HG03520 (cell line): Measurements from ENCODE around the gene HDGFL2.

Source experiments
- ATAC-seq: cut with Tn5 transposase; IDR thresholded peaks from one replicate; pipeline ENCODE4 v1.9.1; 2021; ENCODE audit warnings: mild to moderate bottlenecking, moderate library complexity; ENCODE audit not compliant: unreplicated experiment

Gene HDGFL2

GRCh38 chr19:4464815-4465581, 7.1 kb upstream of the HDGFL2 start:
- ATAC-seq, result no peak

GRCh38 chr19:4467835-4468234, 4.3 kb upstream of the HDGFL2 start:
- ATAC-seq, result no peak

DNA sequence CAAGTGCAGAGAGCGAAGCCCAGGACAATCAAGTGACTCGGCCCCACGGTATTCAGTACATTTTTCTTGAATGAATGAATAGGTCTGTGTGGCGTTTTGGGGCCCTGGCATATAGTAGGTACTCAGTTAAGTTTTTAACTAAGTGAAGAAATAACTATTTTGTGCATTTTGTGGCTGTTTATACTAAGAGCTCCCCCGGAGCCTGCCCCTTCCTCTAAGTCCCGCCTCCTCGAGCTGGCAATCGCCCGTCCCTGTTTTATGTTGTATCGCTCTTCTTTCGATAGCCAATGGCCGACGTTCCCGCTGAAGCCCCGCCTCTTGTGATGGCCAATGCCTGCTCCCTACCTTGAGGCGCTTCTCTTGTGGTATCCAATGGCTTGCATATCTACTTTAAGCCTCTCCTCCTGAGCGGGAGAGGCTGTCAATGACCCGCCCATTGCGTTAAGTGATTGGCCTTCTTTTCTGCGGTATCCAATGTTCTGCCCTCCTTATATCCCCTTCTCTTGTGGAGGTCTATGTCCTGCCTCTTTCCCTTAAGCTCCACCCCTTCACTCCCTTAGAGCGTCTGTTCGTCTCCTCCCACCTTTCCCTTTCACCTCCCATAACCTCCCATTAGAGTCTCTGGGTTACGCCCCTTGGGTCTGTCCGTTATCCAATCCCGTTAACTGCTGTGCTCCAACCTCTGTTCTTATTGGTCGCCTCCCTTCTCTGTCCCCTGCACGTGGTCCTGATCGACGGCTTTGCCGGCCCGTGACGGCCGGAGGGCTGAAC, 509 bp upstream of the HDGFL2 start:
- peak; percentile 72 for ATAC-seq

GRCh38 chr19:4473011-4473762, 1.1 kb downstream of the HDGFL2 start:
- no peak for ATAC-seq

- ATAC-seq, result no peak
Observed at GRCh38 chr19:4473763-4474513, 1.8 kb downstream of the HDGFL2 start.

- ATAC-seq, result no peak
Observed at GRCh38 chr19:4474514-4475022, 2.5 kb downstream of the HDGFL2 start.

DNA sequence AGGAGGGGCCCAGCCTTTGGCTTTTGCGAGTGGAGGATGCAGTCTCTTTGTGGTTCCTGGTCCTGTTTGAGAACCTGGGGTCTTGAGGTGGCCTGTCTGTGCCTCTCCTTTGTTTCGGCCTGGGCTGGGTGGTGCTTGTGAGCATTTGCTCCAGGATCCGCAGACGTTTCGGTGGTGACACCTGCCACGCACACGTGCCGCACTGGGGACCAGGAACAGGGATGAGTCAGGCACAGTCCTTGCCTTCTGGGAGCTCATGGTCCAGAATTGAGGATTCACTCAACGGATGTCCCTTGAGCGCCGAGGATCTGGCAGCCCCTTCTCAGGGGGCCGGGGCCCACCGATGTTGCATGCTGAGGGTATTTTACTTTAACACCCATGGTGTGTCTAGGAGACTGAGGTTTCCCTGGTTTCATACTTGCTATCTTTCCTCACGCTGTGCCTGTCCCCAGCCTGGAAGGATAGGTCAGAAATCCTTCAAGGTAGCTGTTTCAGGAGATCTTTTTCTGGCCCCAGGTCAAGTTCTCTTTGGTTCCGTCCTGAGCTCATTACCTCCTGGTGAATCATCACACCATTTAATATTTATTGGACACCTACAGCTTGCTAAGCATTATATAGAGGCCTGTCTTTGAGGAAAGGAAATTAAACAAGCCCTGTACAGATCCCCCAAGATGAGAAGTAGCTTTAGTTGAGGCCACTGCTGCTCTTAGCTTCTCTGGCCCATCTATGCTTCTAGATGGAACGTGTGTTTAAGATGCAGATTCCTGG, 5.1 kb downstream of the HDGFL2 start:
- no peak for ATAC-seq

GRCh38 chr19:4482721-4483364, 10.7 kb downstream of the HDGFL2 start:
- no peak for ATAC-seq

- no peak for ATAC-seq
Observed at GRCh38 chr19:4483385-4483784, 11.3 kb downstream of the HDGFL2 start.

GRCh38 chr19:4487572-4487971, 15.5 kb downstream of the HDGFL2 start:
- ATAC-seq, result no peak

DNA sequence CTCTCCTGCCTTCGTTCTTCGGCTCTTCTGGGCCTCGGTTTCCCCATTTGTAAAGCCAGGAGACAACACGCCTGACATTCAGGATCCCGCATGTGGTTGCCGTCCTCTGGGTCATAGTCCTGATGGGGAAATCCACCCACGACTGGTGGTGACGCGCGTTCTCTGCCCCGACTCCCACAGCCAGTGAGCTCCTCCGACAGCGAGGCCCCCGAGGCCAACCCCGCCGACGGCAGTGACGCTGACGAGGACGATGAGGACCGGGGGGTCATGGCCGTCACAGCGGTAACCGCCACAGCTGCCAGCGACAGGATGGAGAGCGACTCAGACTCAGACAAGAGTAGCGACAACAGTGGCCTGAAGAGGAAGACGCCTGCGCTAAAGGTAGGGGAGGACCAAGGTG, 16.4 kb downstream of the HDGFL2 start:
- ATAC-seq, result no peak

GRCh38 chr19:4491446-4491845, 19.3 kb downstream of the HDGFL2 start:
- no peak for ATAC-seq

DNA sequence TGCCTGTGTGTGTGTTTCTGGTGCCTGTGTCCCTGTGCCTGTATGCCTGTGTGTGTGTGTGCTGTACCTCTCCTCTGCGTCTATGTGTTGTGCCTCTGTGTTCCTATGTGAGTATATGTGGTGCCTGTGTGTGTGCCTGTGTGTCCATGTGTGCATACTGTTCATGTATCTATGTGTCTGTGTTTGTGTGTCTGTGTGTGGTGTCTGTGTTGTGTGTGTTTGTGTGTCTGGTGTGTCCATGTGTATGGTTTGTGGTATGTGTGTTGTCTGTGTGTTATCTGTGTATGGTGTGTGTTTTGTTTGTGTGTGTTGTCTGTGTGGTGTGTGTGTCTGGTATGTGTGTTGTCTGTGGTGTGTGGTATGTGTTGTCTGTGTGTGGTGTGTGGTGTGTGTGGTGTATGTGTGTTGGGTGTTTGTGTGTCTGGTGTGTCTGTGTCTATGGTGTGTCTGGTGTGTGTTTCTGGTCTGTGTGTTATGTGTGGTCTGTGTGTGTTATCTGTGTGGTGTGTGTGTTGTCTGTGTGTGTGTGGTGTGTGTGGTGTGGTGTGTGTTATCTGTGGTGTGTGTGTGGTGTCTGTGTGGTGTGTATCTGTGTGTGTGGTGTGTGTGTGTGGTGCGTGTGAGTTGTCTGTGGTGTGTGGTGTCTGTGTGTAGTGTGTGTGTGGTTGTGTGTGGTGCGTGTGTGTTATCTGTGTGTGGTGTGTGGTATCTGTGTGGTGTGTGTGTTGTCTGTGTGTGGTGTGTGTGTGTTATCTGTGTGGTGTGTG, 20.4 kb downstream of the HDGFL2 start:
- ATAC-seq, result no peak

GRCh38 chr19:4493104-4493928, 21.2 kb downstream of the HDGFL2 start:
- no peak for ATAC-seq

GRCh38 chr19:4493929-4494690, 22.0 kb downstream of the HDGFL2 start:
- no peak for ATAC-seq

DNA sequence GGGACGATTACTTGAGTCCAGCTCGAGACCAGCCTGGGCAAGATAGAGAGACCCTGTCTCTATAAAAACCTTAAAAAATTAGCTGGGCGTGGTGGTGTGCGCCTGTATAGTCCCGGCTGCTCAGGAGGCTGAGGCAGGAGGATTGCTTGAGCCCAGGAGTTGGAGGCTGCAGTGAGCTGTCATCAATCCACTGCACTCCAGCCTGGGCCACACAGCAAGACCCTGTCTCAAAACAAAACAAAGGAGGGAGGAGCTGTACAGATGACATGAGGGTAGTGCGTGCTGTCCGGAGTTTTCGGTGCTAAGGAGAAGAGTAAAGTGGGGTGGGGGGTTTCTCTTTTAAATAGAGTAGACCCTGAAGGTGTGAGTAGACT, 22.6 kb downstream of the HDGFL2 start:
- ATAC-seq, result no peak

- ATAC-seq, result no peak
Observed at GRCh38 chr19:4495471-4495870, 23.4 kb downstream of the HDGFL2 start.
